ACC112 (cell line): ENCODE data around the gene MAP1B.
A peak's percentile ranks its signal among the peaks of the same experiment; 100 is the strongest.

Experiments
- H2AFZ ChIP-seq: fragments of 200-600 bp; sonication (generic); one replicate; pipeline ENCODE4 v1.6.0; 2017; ENCODE audit warnings: antibody characterized with exemption, low read length; ENCODE audit not compliant: unreplicated experiment
- H3K27ac ChIP-seq: fragments of 200-600 bp; sonication (generic); 2 replicates; pipeline ENCODE4 v1.5.1; 2014; ENCODE audit warnings: low read depth, mild to moderate bottlenecking, antibody characterized with exemption, low read length, moderate library complexity
- H3K27me3 ChIP-seq: fragments of 200-600 bp; sonication (generic); 2 replicates; pipeline ENCODE4 v1.6.1; 2014; ENCODE audit warnings: mild to moderate bottlenecking, antibody characterized with exemption, low read length, moderate library complexity, mixed read lengths; ENCODE audit not compliant: insufficient read depth
- H3K36me3 ChIP-seq: fragments of 200-600 bp; sonication (generic); 2 replicates; pipeline ENCODE4 v1.6.1; 2016; ENCODE audit warnings: mild to moderate bottlenecking, antibody characterized with exemption, low read length, moderate library complexity, mixed read lengths; ENCODE audit not compliant: insufficient read depth
- H3K4me1 ChIP-seq: fragments of 200-600 bp; sonication (generic); one replicate; pipeline ENCODE4 v1.6.1; 2016; ENCODE audit warnings: low read length, mixed read lengths; ENCODE audit not compliant: insufficient read depth, unreplicated experiment, control insufficient read depth
- H3K4me3 ChIP-seq: fragments of 200-600 bp; sonication (generic); 2 replicates; pipeline ENCODE4 v1.5.1; 2014; ENCODE audit warnings: mild to moderate bottlenecking, low read depth, low read length
- H3K79me2 ChIP-seq: fragments of 200-600 bp; sonication (generic); one replicate; pipeline ENCODE4 v1.6.0; 2016; ENCODE audit warnings: low read length; ENCODE audit not compliant: control insufficient read depth, unreplicated experiment, insufficient read depth

The MAP1B gene

GRCh38 chr5:72177538-72177937, 70.3 kb downstream of the MAP1B start:
- H2AFZ ChIP-seq: no peak overlapping the region
- H3K79me2 ChIP-seq: peaks cover 59% of the 10 kb centered on the region
- peaks cover 29% of the 10 kb centered on the region for H3K4me1 ChIP-seq
- no peaks in the 10 kb centered on the region for H3K27me3 ChIP-seq
- 0 out of 2 replicates have a peak overlapping the region, but pooled peaks have one; percentile 5 for H3K27ac ChIP-seq
- H3K36me3 ChIP-seq: peaks cover 5% of the 10 kb centered on the region; the same call in 1 of the 2 replicates
- H3K4me3 ChIP-seq: no peak overlapping the region

- peaks cover 29% of the 10 kb centered on the region for H3K4me1 ChIP-seq
- H3K79me2 ChIP-seq: peaks cover 62% of the 10 kb centered on the region
- H2AFZ ChIP-seq: no peak overlapping the region
- peak overlapping the region; percentile 97 for H3K27ac ChIP-seq
- H3K27me3 ChIP-seq: no peaks in the 10 kb centered on the region
- H3K4me3 ChIP-seq: peak overlapping the region; percentile 62
- H3K36me3 ChIP-seq: peaks cover 14% of the 10 kb centered on the region
Observed at GRCh38 chr5:72179028-72179815, 71.9 kb downstream of the MAP1B start.

GRCh38 chr5:72179816-72180440, 72.7 kb downstream of the MAP1B start:
- peak overlapping the region; percentile 97 for H3K27ac ChIP-seq

GRCh38 chr5:72180925-72181324, 73.7 kb downstream of the MAP1B start:
- Histone ChIP-seq H3K27me3 (no peaks in the 10 kb centered on the region), H3K27ac (peak overlapping the region; percentile 97; the same call in 1 of the 2 replicates), H2AFZ (no peak overlapping the region), H3K4me1 (peaks cover 29% of the 10 kb centered on the region), H3K36me3 (peaks cover 29% of the 10 kb centered on the region), H3K79me2 (peaks cover 70% of the 10 kb centered on the region), H3K4me3 (peak overlapping the region; percentile 62)

More at GRCh38 chr5:72179816-72180440, 72.7 kb downstream of the MAP1B start:
- H3K36me3 ChIP-seq: peaks cover 21% of the 10 kb centered on the region
- H3K4me1 ChIP-seq: peaks cover 29% of the 10 kb centered on the region
- peaks cover 65% of the 10 kb centered on the region for H3K79me2 ChIP-seq
- H3K4me3 ChIP-seq: peak overlapping the region; percentile 62
- H3K27me3 ChIP-seq: no peaks in the 10 kb centered on the region
- no peak overlapping the region for H2AFZ ChIP-seq

GRCh38 chr5:72182686-72183085, 75.4 kb downstream of the MAP1B start:
- H3K36me3 ChIP-seq: peaks cover 46% of the 10 kb centered on the region
- H3K27me3 ChIP-seq: no peaks in the 10 kb centered on the region
- no peak overlapping the region for H3K27ac ChIP-seq
- H2AFZ ChIP-seq: no peak overlapping the region
- H3K79me2 ChIP-seq: peaks cover 66% of the 10 kb centered on the region
- peaks cover 29% of the 10 kb centered on the region for H3K4me1 ChIP-seq
- no peak overlapping the region for H3K4me3 ChIP-seq

DNA sequence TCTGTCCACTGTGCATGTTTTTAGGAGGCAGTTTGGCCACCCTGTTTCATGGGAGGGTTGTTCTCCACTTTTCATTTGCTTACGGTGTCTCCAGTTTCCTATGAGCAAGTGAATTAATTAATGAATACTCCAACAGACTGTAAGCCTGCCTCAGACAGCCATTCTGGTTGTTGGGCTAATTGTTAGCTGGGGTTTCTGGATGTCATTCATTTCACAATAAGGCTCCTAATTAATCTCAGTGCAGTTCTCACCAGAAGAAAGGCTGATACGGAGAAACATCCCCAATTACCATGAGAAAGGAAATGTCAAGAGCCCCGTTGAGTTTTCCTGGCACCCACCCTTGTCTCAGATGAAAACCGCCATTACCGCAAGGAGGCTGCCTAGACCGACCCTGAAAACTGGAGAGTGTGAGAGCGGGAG, 75.8 kb downstream of the MAP1B start:
- peaks cover 66% of the 10 kb centered on the region for H3K79me2 ChIP-seq
- H3K4me1 ChIP-seq: peaks cover 29% of the 10 kb centered on the region
- H3K4me3 ChIP-seq: no peak overlapping the region
- no peak overlapping the region for H2AFZ ChIP-seq
- H3K36me3 ChIP-seq: peaks cover 51% of the 10 kb centered on the region
- H3K27me3 ChIP-seq: no peaks in the 10 kb centered on the region
- H3K27ac ChIP-seq: no peak overlapping the region

DNA sequence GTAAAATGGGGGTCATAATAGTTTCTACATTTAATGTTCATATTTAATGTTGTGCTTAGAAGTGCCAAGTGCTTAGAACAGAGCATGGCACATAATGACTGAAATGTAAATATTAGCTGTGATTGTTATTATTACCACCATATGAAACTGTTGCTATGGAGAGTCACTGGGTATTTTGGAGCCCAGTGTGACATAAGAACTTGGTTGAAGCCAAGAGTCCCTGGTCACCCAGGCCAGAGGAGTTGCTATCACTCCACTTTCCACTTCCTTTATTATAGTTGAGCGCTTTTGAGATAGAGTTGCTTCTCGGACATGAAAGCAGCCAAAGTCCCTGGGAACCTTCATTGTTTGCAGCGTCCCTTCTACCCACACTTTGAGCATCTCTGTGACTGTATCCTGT, 77.1 kb downstream of the MAP1B start:
- Histone ChIP-seq H3K36me3 (peaks cover 63% of the 10 kb centered on the region), H3K4me1 (peaks cover 18% of the 10 kb centered on the region), H3K79me2 (peaks cover 64% of the 10 kb centered on the region), H2AFZ (no peak overlapping the region), H3K4me3 (no peak overlapping the region), H3K27ac (no peak overlapping the region), H3K27me3 (no peaks in the 10 kb centered on the region)

DNA sequence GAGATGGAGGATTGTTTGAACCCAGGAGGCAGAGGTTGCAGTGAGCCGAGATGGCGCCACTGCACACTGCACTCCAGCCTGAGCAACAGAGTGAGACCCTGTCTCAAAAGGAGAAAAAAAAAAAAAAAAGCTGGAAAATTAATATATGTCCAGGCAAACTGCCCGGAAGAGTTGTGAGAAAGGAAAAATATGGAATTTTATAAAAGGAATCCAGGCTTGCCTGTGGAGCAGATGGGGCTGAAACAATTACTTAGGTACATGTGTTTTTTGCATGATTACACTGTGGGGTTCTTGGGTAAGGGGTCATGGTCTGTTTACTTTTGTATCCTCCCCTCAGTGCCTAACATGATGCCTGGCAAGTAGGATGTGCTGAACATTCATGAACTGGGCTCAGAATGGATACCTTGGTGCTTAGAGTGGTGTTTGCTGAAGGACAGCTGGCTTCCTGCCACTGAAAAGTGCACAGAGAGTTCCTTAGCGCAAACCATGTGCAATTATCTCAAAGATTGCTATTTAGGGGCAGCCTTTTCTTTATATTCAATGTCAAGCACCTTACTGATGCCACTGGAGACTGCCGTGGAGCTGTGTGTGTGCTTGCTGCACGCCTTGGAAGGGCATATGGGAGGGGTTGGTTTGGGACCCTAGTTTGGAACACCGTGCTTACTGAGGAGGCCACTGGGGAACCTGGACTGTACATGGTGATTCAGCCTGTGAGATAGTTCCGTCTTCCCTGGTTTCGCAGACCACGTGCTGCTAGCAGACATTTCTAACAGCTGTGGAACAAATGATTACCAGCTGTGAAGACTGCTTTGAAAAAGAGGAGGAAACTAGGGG, 78.4 kb downstream of the MAP1B start:
- Histone ChIP-seq H3K27ac (no peak overlapping the region), H3K79me2 (peaks cover 51% of the 10 kb centered on the region), H3K4me3 (no peak overlapping the region), H3K4me1 (peaks cover 5% of the 10 kb centered on the region), H3K27me3 (no peaks in the 10 kb centered on the region), H3K36me3 (peaks cover 74% of the 10 kb centered on the region), H2AFZ (no peak overlapping the region)

GRCh38 chr5:72187388-72188075, 80.3 kb downstream of the MAP1B start:
- H3K4me3 ChIP-seq: no peak overlapping the region
- H2AFZ ChIP-seq: no peak overlapping the region
- peaks cover 44% of the 10 kb centered on the region for H3K79me2 ChIP-seq
- no peak overlapping the region for H3K27ac ChIP-seq
- no peaks in the 10 kb centered on the region for H3K4me1 ChIP-seq
- no peaks in the 10 kb centered on the region for H3K27me3 ChIP-seq
- H3K36me3 ChIP-seq: peaks cover 82% of the 10 kb centered on the region

DNA sequence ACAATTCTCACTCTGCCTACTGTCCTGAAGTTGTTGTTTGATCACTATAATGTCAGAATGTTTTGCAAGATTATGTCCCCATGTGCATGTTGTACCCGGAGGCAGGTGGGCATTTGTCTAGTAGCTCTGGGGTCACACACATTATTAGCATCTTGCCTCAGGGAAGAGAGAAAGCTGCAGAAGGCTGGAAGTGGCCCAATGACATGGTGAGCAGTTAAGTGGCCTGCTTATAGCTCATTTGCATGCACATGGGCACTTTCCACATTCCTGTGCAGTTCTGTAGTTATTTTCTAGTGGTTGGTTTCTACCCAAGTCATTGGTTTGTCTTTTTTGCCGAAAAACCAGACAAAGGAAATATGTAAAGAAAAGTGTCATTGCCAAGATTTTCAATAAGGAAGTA, 80.9 kb downstream of the MAP1B start:
- Histone ChIP-seq H3K36me3 (peaks cover 85% of the 10 kb centered on the region), H3K27ac (no peak overlapping the region), H3K79me2 (peaks cover 38% of the 10 kb centered on the region), H2AFZ (no peak overlapping the region), H3K4me3 (no peak overlapping the region), H3K4me1 (no peaks in the 10 kb centered on the region), H3K27me3 (no peaks in the 10 kb centered on the region)
